Stimulated activated naive CD4-positive, alpha-beta T cell (primary cell): ENCODE measurements around the gene STOX1.
"Not testable (repeated sequence)": the region's sequence is repeated elsewhere in the genome, so short reads cannot be mapped to it uniquely, and the experiment has no call there.

ENCODE experiments used
- DNase-seq, 6 experiments: peaks; one replicate each; lab custom pipeline; 2025; lab: John Stamatoyannopoulos, UW

STOX1 gene

GRCh38 chr10:68829952-68830351 lies 2.6 kb downstream of the STOX1 start:
- DNase-seq, result no peak

- DNase-seq, result no peak
Measured at GRCh38 chr10:68831961-68832455, 4.7 kb downstream of the STOX1 start.

DNA sequence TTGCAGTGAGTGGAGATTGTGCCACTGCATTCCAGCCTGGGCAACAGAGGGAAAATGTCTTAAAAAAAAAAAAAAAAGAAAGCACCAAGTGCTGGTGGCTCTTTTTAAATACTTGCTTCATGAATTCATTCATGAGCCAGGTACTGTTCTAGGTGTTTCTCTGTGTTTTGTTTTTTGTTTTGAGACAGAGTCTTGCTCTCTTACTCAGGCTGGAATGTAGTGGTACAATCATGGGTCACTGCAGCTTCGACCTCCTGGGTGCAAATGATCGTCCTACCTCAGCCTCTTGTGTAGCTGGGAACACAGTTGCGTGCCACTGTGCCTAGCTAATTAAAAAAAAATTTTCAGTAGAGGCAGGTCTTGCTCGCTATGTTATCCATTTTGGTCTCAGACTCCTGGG lies 5.3 kb downstream of the STOX1 start:
- DNase-seq, result no peak

DNA sequence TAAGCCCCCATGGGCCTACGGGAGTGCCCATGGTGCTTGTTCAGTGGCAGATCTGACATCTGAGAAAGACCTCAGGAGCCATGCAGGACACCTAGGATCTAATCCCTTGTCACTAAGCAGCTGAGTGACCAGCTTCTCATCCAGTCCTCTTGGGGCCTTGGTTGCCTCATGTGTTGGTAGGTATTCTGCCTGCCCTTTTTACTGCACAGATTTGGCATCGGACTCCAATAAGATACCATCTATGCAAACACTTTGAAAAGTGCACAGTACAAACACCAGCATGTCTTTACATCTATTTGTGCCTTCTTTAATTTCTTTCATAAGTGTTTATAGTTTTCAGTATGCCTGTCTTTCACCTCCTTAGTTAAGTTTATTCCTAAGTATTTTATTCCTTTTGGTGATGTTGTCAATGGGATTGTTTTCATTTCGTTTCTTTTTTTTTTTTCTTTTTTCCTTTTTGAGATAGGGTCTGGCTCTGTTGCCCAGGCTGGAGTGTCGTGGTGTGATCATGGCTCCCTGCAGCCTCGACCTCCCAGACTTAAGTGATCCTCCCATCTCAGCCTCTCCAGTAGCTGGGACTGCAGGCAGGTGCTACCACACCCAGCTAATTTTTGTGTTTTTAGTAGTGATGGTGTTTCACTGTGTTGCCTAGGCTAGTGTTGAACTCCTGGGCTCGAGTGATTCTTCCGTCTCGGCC lies 10.4 kb downstream of the STOX1 start:
- no peak for DNase-seq

GRCh38 chr10:68840650-68841049 lies 13.3 kb downstream of the STOX1 start:
- not testable (repeated sequence) for DNase-seq

DNA sequence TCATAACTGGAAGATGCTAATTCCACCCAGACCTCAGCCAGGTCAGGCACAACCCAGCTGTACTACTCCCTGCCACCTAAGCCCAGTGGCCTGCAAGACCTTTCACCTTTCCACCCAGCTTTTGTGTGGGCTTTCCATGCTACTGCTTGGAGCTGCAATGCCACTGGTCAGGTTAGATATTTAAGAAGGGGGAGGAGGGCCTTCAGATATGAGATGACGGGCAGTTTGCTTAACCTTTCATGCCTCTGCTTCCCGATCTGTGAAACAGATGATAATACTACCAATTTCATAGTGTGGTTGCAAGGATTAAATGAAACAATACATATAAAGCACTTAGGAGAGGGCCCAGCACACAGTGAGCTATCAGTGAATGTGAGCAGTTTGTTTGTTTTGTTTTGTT lies 20.9 kb downstream of the STOX1 start:
- DNase-seq, result no peak

- no peak for DNase-seq
Measured at GRCh38 chr10:68848806-68849205, 21.5 kb downstream of the STOX1 start.

GRCh38 chr10:68856352-68856751 lies 29.0 kb downstream of the STOX1 start:
- DNase-seq, result no peak

DNA sequence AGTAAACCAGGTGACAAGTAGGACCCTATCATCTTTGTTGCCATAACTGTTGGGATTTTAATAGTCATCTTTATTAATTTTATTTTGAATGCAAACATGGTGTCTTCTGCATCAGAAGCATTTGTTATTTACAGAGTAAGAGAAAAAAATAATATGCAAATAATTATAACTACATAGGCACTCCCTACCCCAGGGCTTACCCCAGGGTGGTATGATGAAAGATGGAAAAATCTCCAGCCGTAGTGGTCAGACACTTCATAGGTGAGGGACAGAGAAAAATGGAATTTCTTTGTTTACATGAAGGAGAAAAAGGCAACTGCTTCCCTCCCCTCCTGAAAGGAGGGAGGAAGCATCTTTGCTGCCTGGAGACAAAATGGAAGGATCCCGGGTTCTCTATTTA lies 29.7 kb downstream of the STOX1 start:
- DNase-seq, result no peak

DNA sequence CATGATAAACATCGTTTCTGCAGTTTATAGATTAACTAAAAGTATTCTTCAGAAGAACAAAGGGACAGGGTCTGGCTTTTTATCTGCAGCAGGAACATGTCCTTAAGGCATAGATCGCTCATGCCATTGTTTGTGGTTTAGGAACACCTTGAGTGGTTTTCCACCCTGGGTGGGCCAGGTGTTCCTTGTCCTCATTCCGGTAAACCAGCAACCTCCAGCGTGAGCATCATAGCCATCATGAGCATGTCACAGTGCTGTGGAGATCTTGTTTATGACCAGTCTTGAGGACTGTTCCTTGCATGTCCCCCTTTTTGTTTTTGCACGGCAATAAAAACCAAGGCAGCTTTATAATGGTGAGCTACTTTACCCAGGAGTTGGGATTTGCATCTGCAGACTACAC lies 33.9 kb downstream of the STOX1 start:
- DNase-seq, result no peak

GRCh38 chr10:68864611-68865010 lies 37.3 kb downstream of the STOX1 start:
- no peak for DNase-seq

- not testable (repeated sequence) for DNase-seq
Measured at GRCh38 chr10:68868173-68868572, 40.8 kb downstream of the STOX1 start.

DNA sequence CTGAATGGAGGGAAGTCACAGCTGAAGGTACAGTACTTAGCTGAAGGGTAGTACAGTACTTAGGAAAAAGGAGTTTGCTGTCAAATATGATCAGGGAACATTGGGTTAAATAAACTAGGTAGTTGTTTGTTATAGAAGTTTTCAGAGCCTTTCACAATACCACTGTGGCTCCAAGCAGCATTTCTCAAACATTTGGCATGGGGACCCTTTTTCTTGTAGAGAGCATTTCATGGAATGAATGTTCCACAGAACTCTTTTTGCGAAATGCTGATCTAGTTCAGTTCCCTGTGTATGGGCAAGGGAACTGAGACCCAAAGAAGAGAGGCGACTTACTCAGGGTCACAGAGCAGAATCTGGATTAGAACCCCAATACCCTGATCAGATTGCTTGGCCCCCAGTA lies 42.3 kb downstream of the STOX1 start:
- no peak for DNase-seq

DNA sequence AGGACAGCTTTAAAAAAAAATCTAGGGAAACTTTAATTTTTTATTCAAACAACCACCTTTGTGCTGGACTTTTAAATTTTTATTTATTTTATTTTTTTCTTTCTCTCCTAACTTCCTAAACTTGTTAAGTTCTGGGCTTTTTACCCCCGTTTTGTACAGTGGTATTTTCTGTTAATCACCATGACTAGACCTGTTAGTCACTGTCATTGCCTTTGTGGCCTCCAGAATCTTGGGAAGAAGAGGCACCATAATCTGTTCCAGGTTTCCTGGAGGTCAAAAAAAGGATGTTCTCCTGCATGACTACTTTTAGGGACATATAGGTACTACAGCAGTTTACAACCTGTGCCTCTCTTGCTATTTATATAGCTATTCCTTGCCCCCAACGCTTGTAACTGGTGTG lies 42.7 kb downstream of the STOX1 start:
- no peak for DNase-seq

DNA sequence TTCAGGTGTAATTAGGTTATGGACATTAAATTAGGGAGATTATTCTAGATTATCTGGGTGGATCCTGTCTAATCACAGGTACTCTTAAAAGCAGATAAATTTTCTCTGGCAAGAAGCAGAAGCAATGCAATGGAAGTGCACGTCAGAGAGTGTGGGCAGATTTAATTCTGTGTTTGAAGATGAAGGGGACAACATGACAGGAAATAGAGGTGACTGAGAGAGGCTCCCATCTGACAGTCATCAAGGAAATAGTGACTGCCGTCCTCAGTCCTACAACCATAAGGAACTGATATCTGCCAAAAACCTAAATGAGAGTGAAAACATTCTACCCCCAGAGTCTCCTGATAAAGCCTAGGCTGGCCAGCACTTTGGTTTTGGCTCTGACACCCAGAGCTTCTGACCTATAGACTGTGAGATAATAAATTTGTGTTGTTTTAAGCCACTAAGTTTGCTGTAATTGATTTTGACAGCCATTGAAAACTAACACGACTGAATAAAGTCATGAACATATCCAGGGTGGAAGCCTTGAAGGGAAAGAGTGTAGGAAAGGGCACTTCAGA lies 43.3 kb downstream of the STOX1 start:
- DNase-seq, result peak in 3 of 6 experiments; percentile 12 to 34 (median 20)

- DNase-seq, result no peak
Measured at GRCh38 chr10:68871105-68871711, 43.9 kb downstream of the STOX1 start.

- DNase-seq, result no peak
Measured at GRCh38 chr10:68871731-68872342, 44.5 kb downstream of the STOX1 start.

DNA sequence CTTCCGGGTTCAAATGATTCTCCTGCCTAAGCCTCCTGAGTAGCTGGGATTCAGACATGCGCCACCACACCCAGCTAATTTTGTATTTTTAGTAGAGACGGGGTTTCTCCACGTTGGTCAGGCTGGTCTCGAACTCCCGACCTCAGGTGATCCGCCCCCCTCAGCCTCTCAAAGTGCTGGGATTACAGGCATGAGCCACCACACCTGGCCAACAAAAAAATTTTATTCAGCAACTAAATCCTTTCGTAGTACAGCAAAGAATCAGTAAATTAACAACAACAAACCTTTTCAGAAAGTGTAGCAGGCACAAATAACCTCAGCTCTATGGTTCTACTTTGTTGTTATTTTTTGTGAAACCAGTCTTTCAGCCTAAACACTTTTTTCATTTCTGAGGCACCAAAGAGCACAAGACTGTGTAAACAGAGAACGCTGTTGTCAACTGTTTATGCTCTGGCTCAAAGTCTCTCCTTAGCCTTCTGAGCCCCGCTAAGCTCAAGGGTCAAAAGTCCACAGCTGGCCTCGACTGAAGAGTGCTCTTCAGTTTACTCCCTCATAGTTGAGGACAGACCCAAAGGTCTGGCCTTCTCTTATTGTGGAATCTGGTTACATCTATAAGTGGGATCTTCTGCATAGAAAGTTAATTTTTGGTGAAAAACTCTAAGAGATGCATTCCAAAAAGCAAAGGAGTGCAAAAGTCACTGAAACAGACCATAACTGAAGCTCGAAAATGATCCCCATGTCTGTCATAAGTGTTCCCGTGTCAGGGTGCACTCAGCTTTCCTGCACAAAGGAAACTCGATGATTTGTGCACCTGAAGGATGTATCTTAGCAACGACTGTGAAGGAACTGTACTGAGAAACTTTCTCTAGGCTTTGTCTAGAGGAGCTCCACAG lies 49.2 kb downstream of the STOX1 start:
- DNase-seq, result no peak

- no peak for DNase-seq
Measured at GRCh38 chr10:68877482-68878110, 50.3 kb downstream of the STOX1 start.

DNA sequence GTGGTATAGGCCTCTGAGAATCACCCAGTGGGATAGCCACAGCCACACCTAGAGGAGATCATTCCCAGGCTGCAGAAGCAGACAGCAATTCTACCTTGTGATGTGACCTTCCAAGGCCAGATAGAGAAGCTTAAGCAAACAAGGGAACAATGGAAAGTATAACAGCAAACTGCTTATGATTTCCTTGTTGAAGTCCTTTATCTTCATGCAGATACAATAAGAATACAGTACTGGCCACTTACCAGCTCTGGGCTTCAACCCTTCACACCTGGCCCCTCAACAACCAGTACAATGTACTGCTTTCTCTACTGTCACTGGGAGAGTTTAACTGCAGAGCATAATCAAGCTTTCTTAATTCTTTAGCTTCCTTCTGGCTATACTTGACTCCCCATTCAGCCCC lies 51.2 kb downstream of the STOX1 start:
- no peak for DNase-seq

- DNase-seq, result no peak
Measured at GRCh38 chr10:68879628-68880027, 52.3 kb downstream of the STOX1 start.

DNA sequence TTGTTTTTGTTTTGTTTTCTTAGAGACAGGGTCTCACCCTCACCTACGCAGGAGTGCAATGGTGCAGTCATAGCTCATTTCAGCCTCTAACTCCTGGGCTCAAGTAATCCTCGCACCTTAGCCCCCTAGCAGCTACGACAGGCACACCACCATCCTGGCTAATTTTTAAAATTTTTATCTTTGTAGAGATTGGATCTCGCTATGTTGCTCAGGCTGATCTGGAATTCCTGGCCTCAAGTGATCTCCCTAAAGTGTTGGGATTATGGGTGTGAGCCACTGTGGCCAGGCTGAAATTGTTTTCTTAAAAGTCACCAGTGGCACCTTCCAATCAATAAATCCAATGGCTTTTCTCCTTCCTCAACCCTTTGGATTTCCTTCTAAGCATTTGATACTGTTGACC lies 52.9 kb downstream of the STOX1 start:
- no peak for DNase-seq
